HFFc6 (cell line): ENCODE measurements around the gene GPR55. TPM values are rescaled to one million over a fixed set of nuclear protein-coding genes. Genes with fewer than 3 reads are reported as not detected.

Source experiments
- DNase-seq: peaks from one replicate; pipeline ENCODE4 v3.0.0-alpha.2; 2018
- H3K27ac Mint-ChIP-seq: 2 replicates; pipeline ENCODE4 v1.8.0; 2020; ENCODE audit warnings: mild to moderate bottlenecking, mixed read lengths
- H3K27me3 Mint-ChIP-seq: 2 replicates; pipeline ENCODE4 v1.8.0; 2021; ENCODE audit warnings: mild to moderate bottlenecking, moderate library complexity, mixed read lengths; ENCODE audit not compliant: insufficient read depth
- H3K36me3 Mint-ChIP-seq: 2 replicates; pipeline ENCODE4 v1.8.0; 2021; ENCODE audit warnings: low read depth, mixed read lengths
- H3K4me1 Mint-ChIP-seq: 2 replicates; pipeline ENCODE4 v1.8.0; 2020; ENCODE audit warnings: low read depth, mixed read lengths
- H3K4me3 Mint-ChIP-seq: 2 replicates; pipeline ENCODE4 v1.8.0; 2020; ENCODE audit warnings: mild to moderate bottlenecking, moderate library complexity, mixed read lengths
- H3K9me3 Mint-ChIP-seq: 2 replicates; pipeline ENCODE4 v1.8.0; 2020; ENCODE audit warnings: mild to moderate bottlenecking, mixed read lengths
- total RNA-seq, 6 experiments: library from RNA; stranded (reverse); fragmentation: NEBNext Ultra II Directional; extraction: Animal tissue kit (Norgen Biotek cat#: 25700); gene quantifications; 2 replicates in 1 of 6; 3 replicates in 5 of 6; pipeline ENCODE4 v1.2.3, GENCODE V29; 2021
- TF ChIP-seq, protein P1 (sequence below): fragments of 200-600 bp; sonication (generic); IDR thresholded peaks from 2 replicates; pipeline ENCODE4 v1.5.0; 2021; ENCODE audit warnings: antibody characterized with exemption, mild to moderate bottlenecking

The GPR55 gene
- total RNA-seq, 6 experiments from 2014 or later = not detected

DNA sequence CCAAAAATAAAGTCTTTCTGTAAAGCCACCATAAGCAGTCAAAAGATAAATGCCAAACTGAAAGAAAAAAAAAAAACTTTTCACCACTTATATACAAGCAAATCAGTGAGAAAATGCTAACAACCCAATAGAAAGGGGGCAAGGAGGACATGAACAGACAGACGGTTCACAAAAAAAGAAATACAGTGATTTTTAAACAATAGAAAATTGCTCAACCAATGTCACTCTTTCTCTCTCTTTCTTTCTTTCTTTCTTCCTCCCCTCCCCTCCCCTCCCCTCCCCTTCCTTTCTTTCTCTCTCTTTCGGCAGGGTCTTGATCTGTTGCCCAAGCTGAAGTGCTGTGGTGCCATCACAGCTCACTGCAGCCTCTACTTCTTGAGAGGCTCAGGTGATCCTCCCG lies 42.1 kb upstream of the GPR55 start:
- peaks cover 7% of the 10 kb centered on the region for H3K9me3 Mint-ChIP-seq
- TF ChIP-seq, protein P1, sequence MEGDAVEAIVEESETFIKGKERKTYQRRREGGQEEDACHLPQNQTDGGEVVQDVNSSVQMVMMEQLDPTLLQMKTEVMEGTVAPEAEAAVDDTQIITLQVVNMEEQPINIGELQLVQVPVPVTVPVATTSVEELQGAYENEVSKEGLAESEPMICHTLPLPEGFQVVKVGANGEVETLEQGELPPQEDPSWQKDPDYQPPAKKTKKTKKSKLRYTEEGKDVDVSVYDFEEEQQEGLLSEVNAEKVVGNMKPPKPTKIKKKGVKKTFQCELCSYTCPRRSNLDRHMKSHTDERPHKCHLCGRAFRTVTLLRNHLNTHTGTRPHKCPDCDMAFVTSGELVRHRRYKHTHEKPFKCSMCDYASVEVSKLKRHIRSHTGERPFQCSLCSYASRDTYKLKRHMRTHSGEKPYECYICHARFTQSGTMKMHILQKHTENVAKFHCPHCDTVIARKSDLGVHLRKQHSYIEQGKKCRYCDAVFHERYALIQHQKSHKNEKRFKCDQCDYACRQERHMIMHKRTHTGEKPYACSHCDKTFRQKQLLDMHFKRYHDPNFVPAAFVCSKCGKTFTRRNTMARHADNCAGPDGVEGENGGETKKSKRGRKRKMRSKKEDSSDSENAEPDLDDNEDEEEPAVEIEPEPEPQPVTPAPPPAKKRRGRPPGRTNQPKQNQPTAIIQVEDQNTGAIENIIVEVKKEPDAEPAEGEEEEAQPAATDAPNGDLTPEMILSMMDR = no peak
- no peak for DNase-seq
- peaks cover 13% of the 10 kb centered on the region; the same call in 1 of the 2 replicates for H3K4me1 Mint-ChIP-seq
- 0 out of 2 replicates have a peak, but pooled peaks cover 9% of the 10 kb centered on the region for H3K36me3 Mint-ChIP-seq
- H3K27ac Mint-ChIP-seq = no peak overlapping the region
- peaks cover 28% of the 10 kb centered on the region for H3K27me3 Mint-ChIP-seq
- no peak overlapping the region for H3K4me3 Mint-ChIP-seq

DNA sequence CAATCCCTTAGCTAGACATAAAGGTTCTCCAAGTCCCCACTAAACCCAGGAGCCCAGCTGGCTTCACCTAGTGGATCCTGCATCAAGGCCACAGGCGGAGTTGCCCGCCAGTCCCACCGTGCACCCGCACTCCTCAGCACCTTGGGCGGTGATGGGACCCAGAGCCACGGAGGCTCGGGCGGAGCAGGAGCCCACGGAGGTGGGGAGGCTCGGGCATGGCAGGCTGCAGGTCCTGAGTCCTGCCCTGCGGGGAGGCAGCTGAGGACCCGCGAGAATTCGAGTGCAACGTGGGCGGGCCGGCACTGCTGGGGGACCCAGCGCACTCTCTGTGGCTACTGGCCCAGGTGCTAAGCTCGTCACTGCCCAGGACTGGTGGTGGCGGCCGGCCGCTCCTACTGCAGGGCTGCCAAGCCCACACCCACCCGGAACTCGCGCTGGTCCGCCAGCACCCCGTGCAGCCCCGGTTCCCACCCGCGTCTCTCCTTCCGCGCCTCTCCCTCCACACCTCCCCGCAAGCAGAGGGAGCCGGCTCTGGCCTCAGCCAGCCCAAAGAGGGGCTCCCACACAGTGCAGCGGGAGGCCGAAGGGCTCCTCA lies 39.2 kb upstream of the GPR55 start:
- TF ChIP-seq, protein P1 = no peak
- Mint-ChIP-seq H3K27me3 (peaks cover 42% of the 10 kb centered on the region), H3K36me3 (0 out of 2 replicates have a peak, but pooled peaks cover 9% of the 10 kb centered on the region), H3K9me3 (peaks cover 7% of the 10 kb centered on the region), H3K27ac (no peak overlapping the region), H3K4me3 (no peak overlapping the region), H3K4me1 (peaks cover 7% of the 10 kb centered on the region; the same call in 1 of the 2 replicates)
- DNase-seq = no peak

DNA sequence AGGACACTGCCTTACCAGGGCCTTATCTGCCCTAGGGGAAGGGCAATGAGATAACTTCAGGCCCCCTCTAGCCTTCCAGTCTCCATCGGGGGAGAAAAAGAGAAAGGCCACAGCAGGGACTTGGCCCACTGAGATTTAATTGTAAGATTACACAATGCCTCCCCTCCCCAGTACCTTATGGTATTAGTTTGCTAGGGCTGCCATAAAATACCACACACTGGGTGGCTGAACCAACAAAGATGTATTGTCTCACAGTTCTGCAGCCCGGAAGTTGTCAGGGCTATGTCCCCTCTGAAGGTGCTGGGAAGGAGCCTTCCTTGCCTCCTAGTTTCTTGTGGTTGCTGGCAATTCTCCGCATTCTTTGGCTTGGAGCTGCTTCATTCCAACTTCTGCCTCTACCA lies 36.0 kb upstream of the GPR55 start:
- Mint-ChIP-seq H3K4me1 (peaks cover 13% of the 10 kb centered on the region), H3K9me3 (peaks cover 7% of the 10 kb centered on the region), H3K27ac (no peak overlapping the region), H3K4me3 (no peak overlapping the region), H3K36me3 (0 out of 2 replicates have a peak, but pooled peaks cover 9% of the 10 kb centered on the region), H3K27me3 (peaks cover 55% of the 10 kb centered on the region)
- DNase-seq = no peak
- TF ChIP-seq, protein P1 = no peak

DNA sequence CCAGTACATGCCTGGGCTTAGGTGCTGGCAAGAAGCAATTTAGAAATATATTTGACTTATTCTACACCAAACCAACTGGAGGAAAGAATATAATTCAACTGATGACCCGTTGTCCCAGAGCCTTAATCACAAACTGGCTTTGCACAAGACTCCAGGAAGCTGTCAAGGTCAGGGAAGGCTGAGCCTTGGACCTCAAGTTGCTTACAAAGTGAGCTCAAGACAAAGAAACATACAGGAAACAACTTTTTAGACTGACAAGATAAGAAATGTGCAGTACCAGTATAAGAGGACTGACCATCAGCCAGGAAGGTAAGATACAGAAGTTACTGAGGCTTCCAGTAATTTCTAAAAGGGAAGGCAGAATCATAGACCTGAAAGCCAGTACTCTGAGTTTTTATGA lies 35.0 kb upstream of the GPR55 start:
- Mint-ChIP-seq H3K4me1 (peaks cover 13% of the 10 kb centered on the region), H3K27ac (no peak overlapping the region), H3K27me3 (peaks cover 59% of the 10 kb centered on the region), H3K9me3 (peaks cover 7% of the 10 kb centered on the region), H3K36me3 (0 out of 2 replicates have a peak, but pooled peaks cover 9% of the 10 kb centered on the region), H3K4me3 (no peak overlapping the region)
- no peak for DNase-seq
- TF ChIP-seq, protein P1 = no peak

DNA sequence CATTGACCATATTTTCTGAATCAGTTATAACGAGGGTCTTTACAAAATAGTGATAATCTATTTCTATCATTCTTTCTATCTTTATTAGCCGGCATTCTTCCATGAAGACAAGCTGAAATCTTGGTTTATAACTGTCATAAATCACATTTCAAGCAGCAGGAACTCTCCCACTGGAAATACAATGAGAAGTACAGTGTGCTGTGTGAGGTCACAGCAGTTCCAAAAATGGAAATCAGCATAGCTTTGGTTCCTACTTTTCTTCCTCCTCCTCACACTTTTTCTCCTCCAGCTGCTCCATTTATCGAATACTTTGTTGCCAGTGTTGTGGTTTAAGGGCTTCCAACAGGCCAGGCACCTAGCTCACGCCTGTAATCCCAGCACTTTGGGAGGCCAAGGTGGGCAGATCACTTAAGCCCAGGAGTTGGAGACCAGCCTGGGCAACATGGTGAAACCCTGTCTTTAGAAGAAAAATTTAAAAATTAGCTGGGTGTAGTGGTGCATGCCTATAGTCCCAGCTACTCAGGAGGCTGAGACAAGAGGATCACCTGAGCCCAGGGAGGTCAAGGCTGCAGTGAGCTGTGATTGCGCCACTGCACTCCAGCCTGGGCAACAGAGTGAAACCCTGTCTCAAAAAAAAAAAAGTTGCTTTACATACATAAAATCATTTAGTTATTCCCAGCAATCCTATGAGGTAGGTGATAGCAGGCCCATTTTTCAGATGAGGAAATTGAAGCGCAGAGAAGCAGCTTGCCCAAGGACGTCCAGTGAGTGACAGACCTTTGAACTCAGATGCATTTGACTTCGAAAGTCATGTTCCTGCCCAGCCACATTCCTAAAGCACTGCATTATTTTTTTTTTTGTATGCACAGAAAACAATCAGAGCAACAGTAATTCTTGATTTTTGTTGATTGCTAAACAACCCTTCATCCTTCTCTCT lies 34.0 kb upstream of the GPR55 start:
- Mint-ChIP-seq H3K36me3 (0 out of 2 replicates have a peak, but pooled peaks cover 9% of the 10 kb centered on the region), H3K4me1 (peaks cover 13% of the 10 kb centered on the region), H3K27me3 (peaks cover 61% of the 10 kb centered on the region), H3K27ac (no peak overlapping the region), H3K9me3 (peaks cover 7% of the 10 kb centered on the region), H3K4me3 (no peak overlapping the region)
- TF ChIP-seq, protein P1 = no peak
- no peak for DNase-seq
